ENCODE data around the gene TICAM2.

The TICAM2 gene

GRCh38 chr5:115561176-115561575, 41.1 kb downstream of the TICAM2 start (continued):
- TF ChIP-seq ZNF707 (tag by site-specific recombination; IDR thresholded peaks at IDR 0.05) (no peak), ZNF2 (tag by site-specific recombination; IDR thresholded peaks at IDR 0.05) (no peak), ZNF549 (tag by site-specific recombination; IDR thresholded peaks at IDR 0.05) (no peak), ZNF704 (tag by site-specific recombination; IDR thresholded peaks at IDR 0.05) (no peak), ZNF555 (tag by site-specific recombination; conservative IDR thresholded peaks at IDR 0.05) (no peak), ZNF140 (tag by site-specific recombination; IDR thresholded peaks at IDR 0.05) (no peak), OVOL3 (tag by site-specific recombination; IDR thresholded peaks at IDR 0.05) (no peak), IKZF3 (tag by site-specific recombination; IDR thresholded peaks at IDR 0.05) (no peak)
- TF ChIP-seq, protein P1, sequence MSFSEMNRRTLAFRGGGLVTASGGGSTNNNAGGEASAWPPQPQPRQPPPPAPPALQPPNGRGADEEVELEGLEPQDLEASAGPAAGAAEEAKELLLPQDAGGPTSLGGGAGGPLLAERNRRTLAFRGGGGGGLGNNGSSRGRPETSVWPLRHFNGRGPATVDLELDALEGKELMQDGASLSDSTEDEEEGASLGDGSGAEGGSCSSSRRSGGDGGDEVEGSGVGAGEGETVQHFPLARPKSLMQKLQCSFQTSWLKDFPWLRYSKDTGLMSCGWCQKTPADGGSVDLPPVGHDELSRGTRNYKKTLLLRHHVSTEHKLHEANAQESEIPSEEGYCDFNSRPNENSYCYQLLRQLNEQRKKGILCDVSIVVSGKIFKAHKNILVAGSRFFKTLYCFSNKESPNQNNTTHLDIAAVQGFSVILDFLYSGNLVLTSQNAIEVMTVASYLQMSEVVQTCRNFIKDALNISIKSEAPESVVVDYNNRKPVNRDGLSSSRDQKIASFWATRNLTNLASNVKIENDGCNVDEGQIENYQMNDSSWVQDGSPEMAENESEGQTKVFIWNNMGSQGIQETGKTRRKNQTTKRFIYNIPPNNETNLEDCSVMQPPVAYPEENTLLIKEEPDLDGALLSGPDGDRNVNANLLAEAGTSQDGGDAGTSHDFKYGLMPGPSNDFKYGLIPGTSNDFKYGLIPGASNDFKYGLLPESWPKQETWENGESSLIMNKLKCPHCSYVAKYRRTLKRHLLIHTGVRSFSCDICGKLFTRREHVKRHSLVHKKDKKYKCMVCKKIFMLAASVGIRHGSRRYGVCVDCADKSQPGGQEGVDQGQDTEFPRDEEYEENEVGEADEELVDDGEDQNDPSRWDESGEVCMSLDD (tag by site-specific recombination; IDR thresholded peaks at IDR 0.05): no peak

DNA sequence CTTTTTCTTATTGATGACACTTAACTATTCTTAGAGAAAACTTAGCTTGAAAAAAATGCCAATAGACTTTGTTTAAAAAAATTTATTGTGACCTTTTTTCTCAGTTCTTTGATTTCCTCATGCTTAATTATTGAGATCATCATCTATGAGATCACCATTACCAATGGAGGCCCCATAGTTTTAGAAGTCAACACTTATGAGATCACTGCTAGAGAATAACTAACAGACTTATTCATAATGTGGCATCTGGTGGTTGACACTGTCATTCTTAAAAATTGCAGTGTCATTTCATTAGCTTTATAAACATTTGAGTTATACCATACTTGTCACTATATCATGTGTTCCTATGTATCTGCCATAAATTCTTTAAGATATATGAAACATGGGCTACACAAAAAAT, 42.8 kb downstream of the TICAM2 start:
- ChIA-PET CTCF (interaction anchor here (1.0 to 2.0 kb wide), 3 partner anchors 9 to 15 kb away, joined by 4 to 11 read pairs (median 5); no protein-coding TSS in a partner anchor), POLR2A (interaction anchor here (0.6 kb wide), 1 partner anchor 43 kb away, joined by 4 read pairs; the partner anchor contains the start of gene TICAM2)
- H3K27ac ChIP-seq (ENCODE audit: extremely low read depth, low read depth, low read length): no peak overlapping the region
- TF ChIP-seq ZBTB21 (tag by site-specific recombination; IDR thresholded peaks at IDR 0.05) (peak; percentile 68; the same call in 1 of the 2 replicates), ZNF664 (tag by site-specific recombination; IDR thresholded peaks at IDR 0.05) (no peak), ZNF362 (tag by site-specific recombination; IDR thresholded peaks at IDR 0.05) (peak; percentile 65), ZNF239 (tag by site-specific recombination; IDR thresholded peaks at IDR 0.05) (no peak), ZNF280C (tag by site-specific recombination; IDR thresholded peaks at IDR 0.05) (no peak), ZNF600 (tag by site-specific recombination; IDR thresholded peaks at IDR 0.05) (no peak), ZNF184 (tag by site-specific recombination; IDR thresholded peaks at IDR 0.05) (peak; percentile 28; the same call in 1 of the 2 replicates), ZNF114 (tag by site-specific recombination; IDR thresholded peaks at IDR 0.05) (no peak), YY1 (tag by site-specific recombination; IDR thresholded peaks at IDR 0.05) (no peak), ZNF677 (tag by site-specific recombination; IDR thresholded peaks at IDR 0.05) (no peak), ZNF776 (tag by site-specific recombination; IDR thresholded peaks at IDR 0.05; ENCODE audit: borderline replicate concordance) (no peak), ZNF629 (tag by site-specific recombination; IDR thresholded peaks at IDR 0.05) (peak; percentile 73), ZNF223 (tag by site-specific recombination; IDR thresholded peaks at IDR 0.05) (no peak), BCL6B (tag by site-specific recombination; IDR thresholded peaks at IDR 0.05) (no peak), ZBTB1 (tag by site-specific recombination; IDR thresholded peaks at IDR 0.05) (no peak)
- TF ChIP-seq, protein P2, sequence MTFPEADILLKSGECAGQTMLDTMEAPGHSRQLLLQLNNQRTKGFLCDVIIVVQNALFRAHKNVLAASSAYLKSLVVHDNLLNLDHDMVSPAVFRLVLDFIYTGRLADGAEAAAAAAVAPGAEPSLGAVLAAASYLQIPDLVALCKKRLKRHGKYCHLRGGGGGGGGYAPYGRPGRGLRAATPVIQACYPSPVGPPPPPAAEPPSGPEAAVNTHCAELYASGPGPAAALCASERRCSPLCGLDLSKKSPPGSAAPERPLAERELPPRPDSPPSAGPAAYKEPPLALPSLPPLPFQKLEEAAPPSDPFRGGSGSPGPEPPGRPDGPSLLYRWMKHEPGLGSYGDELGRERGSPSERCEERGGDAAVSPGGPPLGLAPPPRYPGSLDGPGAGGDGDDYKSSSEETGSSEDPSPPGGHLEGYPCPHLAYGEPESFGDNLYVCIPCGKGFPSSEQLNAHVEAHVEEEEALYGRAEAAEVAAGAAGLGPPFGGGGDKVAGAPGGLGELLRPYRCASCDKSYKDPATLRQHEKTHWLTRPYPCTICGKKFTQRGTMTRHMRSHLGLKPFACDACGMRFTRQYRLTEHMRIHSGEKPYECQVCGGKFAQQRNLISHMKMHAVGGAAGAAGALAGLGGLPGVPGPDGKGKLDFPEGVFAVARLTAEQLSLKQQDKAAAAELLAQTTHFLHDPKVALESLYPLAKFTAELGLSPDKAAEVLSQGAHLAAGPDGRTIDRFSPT (tag by site-specific recombination; IDR thresholded peaks at IDR 0.05): no peak
- TF ChIP-seq, protein P3, sequence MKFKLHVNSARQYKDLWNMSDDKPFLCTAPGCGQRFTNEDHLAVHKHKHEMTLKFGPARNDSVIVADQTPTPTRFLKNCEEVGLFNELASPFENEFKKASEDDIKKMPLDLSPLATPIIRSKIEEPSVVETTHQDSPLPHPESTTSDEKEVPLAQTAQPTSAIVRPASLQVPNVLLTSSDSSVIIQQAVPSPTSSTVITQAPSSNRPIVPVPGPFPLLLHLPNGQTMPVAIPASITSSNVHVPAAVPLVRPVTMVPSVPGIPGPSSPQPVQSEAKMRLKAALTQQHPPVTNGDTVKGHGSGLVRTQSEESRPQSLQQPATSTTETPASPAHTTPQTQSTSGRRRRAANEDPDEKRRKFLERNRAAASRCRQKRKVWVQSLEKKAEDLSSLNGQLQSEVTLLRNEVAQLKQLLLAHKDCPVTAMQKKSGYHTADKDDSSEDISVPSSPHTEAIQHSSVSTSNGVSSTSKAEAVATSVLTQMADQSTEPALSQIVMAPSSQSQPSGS (tag by site-specific recombination; IDR thresholded peaks at IDR 0.05; ENCODE audit: low read depth): peak; percentile 26; the same call in 1 of the 2 replicates

More for the DNA sequence above, 42.8 kb downstream of the TICAM2 start:
- no peaks in the 10 kb centered on the region for H3K9me3 ChIP-seq (ENCODE audit: control insufficient read depth, insufficient read depth, low read depth, low read length)
- H3K4me1 ChIP-seq (ENCODE audit: control insufficient read depth, insufficient read depth, low read length): no peaks in the 10 kb centered on the region
- H3K4me3 ChIP-seq (ENCODE audit: low read depth, low read length): no peak overlapping the region
- H3K36me3 ChIP-seq (ENCODE audit: control insufficient read depth in 2 of 2, insufficient read depth in 1 of 2, low read length in 2 of 2): no peaks in the 10 kb centered on the region

Measured in HEK293 (cell line).